Measurements from ENCODE around the gene SLC1A7.

DNA sequence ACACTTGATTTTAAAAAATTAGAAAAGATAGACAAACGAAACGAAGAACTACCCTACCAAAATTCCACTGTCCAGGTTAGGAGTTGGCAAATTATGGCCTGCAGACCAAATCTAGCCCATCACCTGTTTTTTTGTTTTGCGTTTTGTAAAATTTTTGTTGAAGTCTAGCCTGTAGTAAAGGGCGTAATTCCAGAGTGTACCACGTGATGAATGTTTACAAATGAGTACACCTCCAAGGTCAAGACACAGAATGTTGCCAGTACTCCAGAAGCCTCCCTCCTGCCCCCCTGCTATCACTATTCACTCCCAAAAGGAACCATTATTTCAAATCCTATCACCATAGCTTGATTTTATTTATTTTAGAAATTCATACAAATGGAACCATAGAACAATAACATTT is 97.5 kb downstream of the SLC1A7 start:
- TF ChIP-seq, protein P1, sequence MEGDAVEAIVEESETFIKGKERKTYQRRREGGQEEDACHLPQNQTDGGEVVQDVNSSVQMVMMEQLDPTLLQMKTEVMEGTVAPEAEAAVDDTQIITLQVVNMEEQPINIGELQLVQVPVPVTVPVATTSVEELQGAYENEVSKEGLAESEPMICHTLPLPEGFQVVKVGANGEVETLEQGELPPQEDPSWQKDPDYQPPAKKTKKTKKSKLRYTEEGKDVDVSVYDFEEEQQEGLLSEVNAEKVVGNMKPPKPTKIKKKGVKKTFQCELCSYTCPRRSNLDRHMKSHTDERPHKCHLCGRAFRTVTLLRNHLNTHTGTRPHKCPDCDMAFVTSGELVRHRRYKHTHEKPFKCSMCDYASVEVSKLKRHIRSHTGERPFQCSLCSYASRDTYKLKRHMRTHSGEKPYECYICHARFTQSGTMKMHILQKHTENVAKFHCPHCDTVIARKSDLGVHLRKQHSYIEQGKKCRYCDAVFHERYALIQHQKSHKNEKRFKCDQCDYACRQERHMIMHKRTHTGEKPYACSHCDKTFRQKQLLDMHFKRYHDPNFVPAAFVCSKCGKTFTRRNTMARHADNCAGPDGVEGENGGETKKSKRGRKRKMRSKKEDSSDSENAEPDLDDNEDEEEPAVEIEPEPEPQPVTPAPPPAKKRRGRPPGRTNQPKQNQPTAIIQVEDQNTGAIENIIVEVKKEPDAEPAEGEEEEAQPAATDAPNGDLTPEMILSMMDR (conservative IDR thresholded peaks at IDR 0.05; ENCODE audit: low read length): no peak
- TF ChIP-seq EZH2phosphoT487 (IDR thresholded peaks at IDR 0.05; ENCODE audit: borderline replicate concordance): no peak
